Measurements from ENCODE around the gene STKLD1.

Gene STKLD1

GRCh38 chr9:133420392-133420827 lies 44.2 kb downstream of the STKLD1 start:
- DNase-seq: no peak

GRCh38 chr9:133421615-133422542 lies 45.7 kb downstream of the STKLD1 start, which contains the start of gene ADAMTS13:
TSS of gene ADAMTS13 (plus strand) at chr9:133422367. CDS start at chr9:133422444, 77 bp downstream.
- no peak for DNase-seq

DNA sequence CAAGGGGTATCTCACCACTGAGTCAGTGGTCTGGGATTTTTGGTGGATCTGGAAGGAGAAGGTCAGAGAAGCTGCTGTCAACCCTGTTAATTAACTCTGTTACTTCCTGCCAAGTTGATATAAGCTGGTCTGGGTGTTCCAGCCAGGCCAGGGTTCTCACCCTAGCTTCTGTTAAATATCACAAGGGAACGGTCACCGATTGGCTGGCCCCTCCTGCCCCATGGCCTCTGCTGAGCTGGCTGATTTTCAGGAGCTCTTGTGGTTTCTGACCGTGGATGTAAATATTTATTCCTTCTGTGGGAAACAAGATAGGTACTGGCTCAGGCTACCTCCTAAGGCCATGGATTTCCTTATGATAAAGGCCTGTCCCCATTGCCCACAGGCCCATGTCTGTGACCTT lies 47.0 kb downstream of the STKLD1 start:
- no peak for DNase-seq

GRCh38 chr9:133424187-133424586 lies 48.0 kb downstream of the STKLD1 start:
- no peak for DNase-seq

GRCh38 chr9:133425049-133425632 lies 49.0 kb downstream of the STKLD1 start:
- no peak for DNase-seq

DNA sequence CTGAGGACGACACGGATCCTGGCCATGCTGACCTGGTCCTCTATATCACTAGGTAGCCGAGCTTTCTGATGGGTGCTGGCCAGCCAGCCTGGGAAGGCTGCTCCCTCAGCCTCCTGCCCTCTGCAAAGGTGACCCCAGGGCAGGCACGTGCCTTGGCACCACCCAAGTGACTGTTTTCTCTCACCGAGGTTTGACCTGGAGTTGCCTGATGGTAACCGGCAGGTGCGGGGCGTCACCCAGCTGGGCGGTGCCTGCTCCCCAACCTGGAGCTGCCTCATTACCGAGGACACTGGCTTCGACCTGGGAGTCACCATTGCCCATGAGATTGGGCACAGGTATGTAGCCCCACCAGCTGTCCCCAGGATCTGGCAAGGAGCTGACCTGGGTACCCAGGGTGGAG lies 49.8 kb downstream of the STKLD1 start:
- no peak for DNase-seq

DNA sequence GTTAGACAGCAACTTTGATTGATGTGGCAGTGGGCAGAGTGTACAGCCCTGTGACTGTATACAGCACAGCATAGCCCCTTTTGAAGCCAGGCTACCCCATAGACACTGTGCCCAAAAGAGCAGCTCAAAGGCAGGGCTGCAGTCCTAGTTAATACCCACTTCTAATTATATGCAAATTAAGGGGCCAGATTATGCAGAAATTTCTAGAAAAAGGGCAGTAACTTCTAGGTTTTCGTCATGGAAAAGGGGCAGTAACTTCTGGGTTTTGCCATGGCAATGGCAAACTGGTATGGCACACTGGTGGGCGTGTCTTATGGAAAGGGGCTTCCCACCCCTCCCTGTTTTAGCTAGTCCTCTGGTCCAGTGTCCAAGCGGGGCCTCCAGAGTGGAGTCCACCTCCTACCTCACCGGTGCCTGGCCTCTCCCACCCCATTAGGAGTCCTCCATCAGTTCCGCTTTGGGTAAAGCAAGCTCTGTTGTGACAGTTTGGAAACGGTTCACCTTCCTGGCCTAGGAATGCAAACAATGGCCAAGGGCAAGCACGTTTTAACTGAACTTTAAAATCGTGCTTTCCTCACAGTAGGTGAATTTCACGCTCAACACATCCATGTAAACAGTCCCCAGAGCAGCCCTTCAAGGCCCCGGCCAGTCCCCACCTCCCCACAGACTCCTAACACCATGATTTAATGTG lies 51.6 kb downstream of the STKLD1 start:
- DNase-seq: no peak

- peak; percentile 41 for DNase-seq
These were observed 52.5 kb downstream of the STKLD1 start for GRCh38 chr9:133428617-133429101.

GRCh38 chr9:133429214-133429613 lies 53.0 kb downstream of the STKLD1 start:
- no peak for DNase-seq

DNA sequence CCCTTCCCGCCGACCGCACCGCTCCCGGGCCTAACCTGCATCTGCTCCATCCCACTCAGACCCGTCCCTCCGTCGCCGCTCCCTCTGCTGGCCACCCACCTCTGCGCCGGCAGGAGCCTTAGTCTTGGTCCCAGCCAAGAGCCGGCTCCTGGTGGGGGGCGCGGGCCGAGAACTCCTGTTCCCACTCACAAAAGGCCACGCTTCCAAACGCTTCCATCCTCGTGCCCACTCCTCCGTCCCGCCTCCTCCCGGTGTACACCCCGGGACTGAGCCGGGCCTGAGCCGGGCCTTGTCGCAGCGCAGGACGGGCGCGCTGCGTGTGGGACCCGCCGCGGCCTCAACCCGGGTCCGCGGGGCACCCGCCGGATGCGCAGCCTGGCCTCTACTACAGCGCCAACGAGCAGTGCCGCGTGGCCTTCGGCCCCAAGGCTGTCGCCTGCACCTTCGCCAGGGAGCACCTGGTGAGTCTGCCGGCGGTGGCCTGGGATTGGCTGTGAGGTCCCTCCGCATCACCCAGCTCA lies 53.5 kb downstream of the STKLD1 start:
- DNase-seq: no peak

DNA sequence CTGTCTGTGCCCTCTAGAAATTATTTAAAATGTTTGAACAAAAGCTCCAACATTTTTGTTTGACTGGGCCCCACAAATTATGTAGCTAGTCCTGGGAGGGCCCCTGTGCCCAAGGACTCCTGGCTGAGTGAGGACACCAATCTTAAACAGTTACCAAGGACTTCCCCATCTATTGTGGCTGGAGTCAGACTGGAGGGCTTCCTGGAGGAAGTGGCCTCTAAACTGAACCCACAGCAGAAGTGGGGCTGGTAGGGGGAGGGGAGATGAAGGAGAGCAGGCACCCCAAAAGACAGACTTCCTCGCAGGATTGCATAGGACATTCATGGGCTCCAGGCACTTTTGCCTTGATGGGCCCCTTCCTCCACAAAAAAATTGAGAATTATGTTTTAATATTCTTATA lies 54.1 kb downstream of the STKLD1 start:
- no peak for DNase-seq

DNA sequence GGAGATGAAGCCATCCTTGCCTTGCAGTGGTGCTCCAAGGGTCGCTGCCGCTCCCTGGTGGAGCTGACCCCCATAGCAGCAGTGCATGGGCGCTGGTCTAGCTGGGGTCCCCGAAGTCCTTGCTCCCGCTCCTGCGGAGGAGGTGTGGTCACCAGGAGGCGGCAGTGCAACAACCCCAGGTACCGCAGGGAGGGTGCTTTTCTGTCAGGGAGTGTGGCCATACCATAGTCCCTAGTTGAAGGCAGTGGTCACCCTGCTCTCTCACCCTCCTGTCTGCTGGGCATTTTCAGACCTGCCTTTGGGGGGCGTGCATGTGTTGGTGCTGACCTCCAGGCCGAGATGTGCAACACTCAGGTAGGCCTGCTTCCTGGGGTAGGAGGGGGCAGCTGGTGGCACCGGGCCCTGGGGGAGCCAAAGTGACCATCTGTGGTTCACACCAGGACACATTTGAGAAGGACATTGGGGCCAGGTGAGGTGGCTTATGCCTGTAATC lies 57.2 kb downstream of the STKLD1 start:
- no peak for DNase-seq

- DNase-seq: no peak
These were observed 60.5 kb downstream of the STKLD1 start for GRCh38 chr9:133436681-133437080.

- DNase-seq: no peak
These were observed 61.8 kb downstream of the STKLD1 start for GRCh38 chr9:133437753-133438531.

DNA sequence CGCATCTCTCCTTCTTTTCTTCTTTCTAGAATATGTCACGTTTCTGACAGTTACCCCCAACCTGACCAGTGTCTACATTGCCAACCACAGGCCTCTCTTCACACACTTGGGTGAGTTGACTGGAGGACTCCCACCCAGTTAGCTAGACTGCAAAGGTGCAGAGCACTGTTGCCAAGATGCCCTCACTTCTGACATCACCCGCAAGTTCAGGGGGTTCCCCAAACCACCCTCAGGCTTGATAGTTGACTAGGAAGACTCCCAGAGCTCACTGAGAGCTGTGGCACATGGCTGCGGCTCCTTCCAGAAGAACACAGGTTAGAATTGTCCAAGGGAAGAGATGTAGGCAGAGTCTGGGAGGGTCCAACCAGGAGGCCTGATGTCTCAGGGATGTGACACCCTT lies 63.2 kb downstream of the STKLD1 start:
- DNase-seq: no peak

DNA sequence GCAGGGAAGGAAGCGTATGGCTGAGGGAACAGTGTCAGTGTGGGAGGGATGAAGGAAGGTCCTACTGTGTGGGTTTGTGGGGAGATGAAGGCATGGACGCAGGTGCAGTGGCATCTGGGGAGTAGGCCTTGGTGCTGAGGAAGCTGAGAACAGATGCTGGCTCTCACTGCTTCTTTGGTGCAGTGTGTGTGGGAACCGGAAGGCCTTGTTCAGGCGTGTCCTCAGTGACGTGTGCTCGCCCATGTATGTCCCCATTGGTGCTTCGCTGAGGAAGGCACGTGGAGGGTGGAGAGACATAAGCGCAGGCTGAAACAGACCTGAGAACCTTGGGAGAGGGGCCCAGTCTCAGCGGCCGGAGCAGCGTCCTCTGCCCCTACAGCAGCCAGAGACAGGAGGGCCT lies 64.7 kb downstream of the STKLD1 start:
- DNase-seq: no peak

DNA sequence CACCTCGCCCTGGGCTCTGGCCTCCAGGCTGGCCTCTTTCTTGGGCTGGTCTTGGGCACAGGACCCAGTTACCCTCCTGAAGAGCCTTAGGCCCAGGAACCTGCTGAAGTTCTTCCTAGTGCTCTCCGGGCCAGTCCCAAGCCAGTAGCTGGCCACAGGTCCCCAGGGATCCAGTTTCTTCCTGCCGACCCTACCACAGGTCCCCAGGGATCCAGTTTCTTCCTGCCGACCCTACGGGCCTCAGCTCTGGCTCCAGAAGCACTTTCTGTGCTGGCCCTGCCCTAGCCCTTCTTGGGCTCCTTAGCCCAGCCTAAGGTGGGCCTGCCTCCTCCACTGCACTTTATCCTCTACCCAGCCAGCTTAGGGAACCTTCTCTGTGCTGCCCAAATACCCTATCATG lies 65.4 kb downstream of the STKLD1 start:
- no peak for DNase-seq

DNA sequence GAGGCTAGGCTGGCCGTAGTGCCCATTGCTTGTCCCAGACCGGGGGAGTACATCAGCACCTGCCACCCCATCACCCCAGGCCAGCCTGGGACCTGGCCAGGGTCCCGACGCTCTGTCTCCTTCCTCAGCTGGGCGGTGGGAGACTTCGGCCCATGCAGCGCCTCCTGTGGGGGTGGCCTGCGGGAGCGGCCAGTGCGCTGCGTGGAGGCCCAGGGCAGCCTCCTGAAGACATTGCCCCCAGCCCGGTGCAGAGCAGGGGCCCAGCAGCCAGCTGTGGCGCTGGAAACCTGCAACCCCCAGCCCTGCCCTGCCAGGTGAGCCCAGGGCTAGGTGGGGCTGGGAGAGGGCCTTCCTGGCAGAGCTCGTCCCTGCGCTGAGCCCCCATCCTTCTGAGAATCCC lies 67.1 kb downstream of the STKLD1 start:
- DNase-seq: no peak

GRCh38 chr9:133443982-133444381 lies 67.8 kb downstream of the STKLD1 start:
- no peak for DNase-seq

DNA sequence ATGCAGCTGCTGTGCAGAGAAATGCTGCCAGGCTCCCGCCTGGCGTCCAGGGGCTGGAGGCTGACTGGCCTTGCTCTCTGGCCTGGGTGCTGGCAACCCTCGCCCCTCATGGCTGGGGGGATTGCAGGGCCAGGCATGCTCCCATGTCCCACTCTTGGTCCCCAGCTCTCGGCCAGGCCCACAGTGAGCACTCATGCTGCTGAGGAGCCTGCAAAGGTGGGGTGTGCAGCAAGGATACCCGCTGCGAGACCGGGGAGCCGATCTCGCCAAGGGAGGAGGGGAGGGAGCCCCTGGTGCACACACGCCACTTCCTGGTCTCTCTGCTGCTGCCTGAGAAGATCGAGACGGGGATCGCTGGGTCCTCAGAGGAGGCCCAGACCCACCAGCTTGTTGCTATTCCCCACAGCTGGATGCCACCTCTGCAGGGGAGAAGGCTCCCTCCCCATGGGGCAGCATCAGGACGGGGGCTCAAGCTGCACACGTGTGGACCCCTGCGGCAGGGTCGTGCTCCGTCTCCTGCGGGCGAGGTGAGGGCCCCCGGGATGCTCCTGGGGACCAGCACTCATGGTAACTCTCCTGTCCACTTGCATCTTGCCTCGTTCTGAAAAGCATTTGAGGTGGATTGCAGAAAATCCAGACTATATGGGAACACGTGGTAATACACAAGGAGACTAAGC lies 69.3 kb downstream of the STKLD1 start:
- DNase-seq: no peak

- DNase-seq: no peak
These were observed 72.4 kb downstream of the STKLD1 start for GRCh38 chr9:133448487-133448972.
